Dermis blood vessel endothelial cell (primary cell): ENCODE data around the gene KRT12. TPM values are rescaled to one million over a fixed set of nuclear protein-coding genes. Genes with fewer than 3 reads are reported as not detected.
"Not testable (repeated sequence)": the region's sequence is repeated elsewhere in the genome, so short reads cannot be mapped to it uniquely, and the experiment has no call there.

Experiments
- DNase-seq: peaks from one replicate; pipeline ENCODE4 v3.0.0; 2010
- total RNA-seq: library from RNA; depleted of rRNA; stranded (reverse); fragments of >200 nt; gene quantifications from 2 replicates; pipeline ENCODE4 v1.2.3, GENCODE V29; 2014

Gene KRT12
- total RNA-seq, 1 donor from 2014 or later = not detected

GRCh38 chr17:40883626-40884334 lies 16.8 kb upstream of the KRT12 start:
- DNase-seq = no peak

GRCh38 chr17:40883031-40883430 lies 16.0 kb upstream of the KRT12 start:
- DNase-seq = no peak

- DNase-seq = no peak
Observed at GRCh38 chr17:40879026-40879425, 12.0 kb upstream of the KRT12 start.

- DNase-seq = no peak
Observed at GRCh38 chr17:40878044-40878443, 11.0 kb upstream of the KRT12 start.

GRCh38 chr17:40873801-40874200 lies 6.8 kb upstream of the KRT12 start:
- no peak for DNase-seq

- DNase-seq = no peak
Observed at GRCh38 chr17:40873255-40873654, 6.2 kb upstream of the KRT12 start.

GRCh38 chr17:40872416-40872815 lies 5.4 kb upstream of the KRT12 start:
- DNase-seq = no peak

GRCh38 chr17:40871316-40871715 lies 4.3 kb upstream of the KRT12 start:
- no peak for DNase-seq

- DNase-seq = no peak
Observed at GRCh38 chr17:40870136-40870535, 3.1 kb upstream of the KRT12 start.

- DNase-seq = no peak
Observed at GRCh38 chr17:40864661-40865390, 2.2 kb downstream of the KRT12 start.

GRCh38 chr17:40862985-40863733 lies 3.9 kb downstream of the KRT12 start:
- peak; percentile 45 for DNase-seq

GRCh38 chr17:40859536-40859935 lies 7.5 kb downstream of the KRT12 start:
- DNase-seq = no peak

- not testable (repeated sequence) for DNase-seq
Observed at GRCh38 chr17:40858667-40859066, 8.4 kb downstream of the KRT12 start.

GRCh38 chr17:40857535-40857934 lies 9.5 kb downstream of the KRT12 start:
- DNase-seq = peak; percentile 1

- peak; percentile 63 for DNase-seq
Observed at GRCh38 chr17:40854175-40854814, 12.7 kb downstream of the KRT12 start.

GRCh38 chr17:40852364-40852763 lies 14.7 kb downstream of the KRT12 start:
- DNase-seq = no peak

- DNase-seq = no peak
Observed at GRCh38 chr17:40850293-40850972, 16.6 kb downstream of the KRT12 start.

GRCh38 chr17:40849723-40850122 lies 17.3 kb downstream of the KRT12 start:
- DNase-seq = no peak

GRCh38 chr17:40848583-40849235 lies 18.3 kb downstream of the KRT12 start:
- DNase-seq = no peak

GRCh38 chr17:40846515-40847144 lies 20.4 kb downstream of the KRT12 start:
- DNase-seq = no peak

- no peak for DNase-seq
Observed at GRCh38 chr17:40844671-40845107, 22.3 kb downstream of the KRT12 start.
